HepG2 (cell line): Measurements from ENCODE around the gene NPAS2. TPM values are rescaled to one million over a fixed set of nuclear protein-coding genes. Genes with fewer than 3 reads are reported as not detected.

ENCODE experiments used
- ATF7-NPFF ChIP-seq: sonication (generic); formaldehyde crosslinking; IDR thresholded peaks from 2 replicates; pipeline ENCODE4 v1.8.1; 2023; ENCODE audit warnings: mild to moderate bottlenecking, low read depth, missing genetic modification reagents, moderate library complexity
- ERF ChIP-seq: IDR thresholded peaks from 2 replicates; pipeline ENCODE4 v1.6.1; 2018; ENCODE audit warnings: missing biosample characterization, missing genetic modification reagents
- FOXK1 ChIP-seq: sonication (generic); formaldehyde crosslinking; IDR thresholded peaks from 2 replicates; pipeline ENCODE4 v1.4.0; 2020; ENCODE audit warnings: low read depth, missing genetic modification reagents, borderline replicate concordance
- NBN ChIP-seq: fragments of 450-650 bp; conservative IDR thresholded peaks from 2 replicates; pipeline ENCODE4 v1.6.1; 2017
- PREB ChIP-seq: sonication (generic); formaldehyde crosslinking; IDR thresholded peaks from 2 replicates; pipeline ENCODE4 v1.4.0; 2020; ENCODE audit warnings: missing genetic modification reagents
- REXO4 ChIP-seq: sonication (generic); formaldehyde crosslinking; IDR thresholded peaks from 2 replicates; pipeline ENCODE4 v1.8.0; 2022; ENCODE audit warnings: missing genetic modification reagents, mild to moderate bottlenecking, borderline replicate concordance
- ZC3H4 ChIP-seq: sonication (generic); formaldehyde crosslinking; IDR thresholded peaks from 2 replicates; pipeline ENCODE4 v1.4.0; 2020; ENCODE audit warnings: missing genetic modification reagents, borderline replicate concordance
- ZIK1 ChIP-seq: sonication (generic); formaldehyde crosslinking; IDR thresholded peaks from 2 replicates; pipeline ENCODE4 v1.5.0; 2020; ENCODE audit warnings: mild to moderate bottlenecking, low read depth, missing genetic modification reagents, borderline replicate concordance
- ZNF205 ChIP-seq: IDR thresholded peaks from 2 replicates; pipeline ENCODE4 v1.6.1; 2018; ENCODE audit warnings: missing biosample characterization, missing genetic modification reagents
- ZNF274 ChIP-seq: sonication (generic); formaldehyde crosslinking; IDR thresholded peaks from 2 replicates; pipeline ENCODE4 v1.5.1; 2020; ENCODE audit warnings: mild to moderate bottlenecking, missing genetic modification reagents
- ZNF44 ChIP-seq: sonication (generic); formaldehyde crosslinking; IDR thresholded peaks from 2 replicates; pipeline ENCODE4 v1.5.1; 2020; ENCODE audit warnings: mild to moderate bottlenecking, missing genetic modification reagents
- ZNF441 ChIP-seq: sonication (generic); formaldehyde crosslinking; IDR thresholded peaks from 2 replicates; pipeline ENCODE4 v1.7.0; 2021; ENCODE audit warnings: missing genetic modification reagents, borderline replicate concordance
- ZNF530 ChIP-seq: sonication (generic); formaldehyde crosslinking; IDR thresholded peaks from 2 replicates; pipeline ENCODE4 v1.5.0; 2020; ENCODE audit warnings: low read depth, mild to moderate bottlenecking, missing genetic modification reagents
- ZNF546 ChIP-seq: sonication (generic); formaldehyde crosslinking; conservative IDR thresholded peaks from 2 replicates; pipeline ENCODE4 v1.8.1; 2023; ENCODE audit warnings: mild to moderate bottlenecking, missing genetic modification reagents
- ZNF567 ChIP-seq: sonication (generic); formaldehyde crosslinking; IDR thresholded peaks from 2 replicates; pipeline ENCODE4 v1.8.1; 2023; ENCODE audit warnings: mild to moderate bottlenecking, missing genetic modification reagents, borderline replicate concordance
- ZNF737 ChIP-seq: sonication (generic); formaldehyde crosslinking; IDR thresholded peaks from 2 replicates; pipeline ENCODE4 v1.5.0; 2020; ENCODE audit warnings: missing genetic modification reagents, mild to moderate bottlenecking, borderline replicate concordance
- ZNF891 ChIP-seq: sonication (generic); formaldehyde crosslinking; IDR thresholded peaks from 2 replicates; pipeline ENCODE4 v1.5.0; 2020; ENCODE audit warnings: mild to moderate bottlenecking, missing genetic modification reagents
- ZSCAN31 ChIP-seq: sonication (generic); formaldehyde crosslinking; IDR thresholded peaks from 2 replicates; pipeline ENCODE4 v1.5.0; 2020; ENCODE audit warnings: low read depth, mild to moderate bottlenecking, missing genetic modification reagents
- polyA plus RNA-seq, 8 experiments: library from polyadenylated mRNA; depleted of rRNA in 3 of 8; stranded (reverse) in 7 of 8; unstranded in 1 of 8; fragments of >200 nt; fragmentation: Illumina TruSeq in 4 of 8; extraction: Trizol in 4 of 8; gene quantifications; 2 replicates each; pipeline versions ENCODE4 v1.2.1 to v1.2.3, GENCODE V29; 2011 to 2016; ENCODE audit warnings: low read depth in 4 of 8, missing spikeins in 1 of 8, mixed read lengths in 1 of 8; ENCODE audit not compliant: insufficient read depth in 1 of 8
- total RNA-seq, 5 experiments: library from RNA; depleted of rRNA; stranded (reverse); fragments of >200 nt; fragmentation: Illumina TruSeq; extraction: Trizol; gene quantifications; 2 replicates each; pipeline ENCODE4 v1.2.3, GENCODE V29; 2016; ENCODE audit warnings: low read depth in 1 of 5
- TF ChIP-seq, protein P1 (sequence below): sonication (generic); formaldehyde crosslinking; IDR thresholded peaks from 2 replicates; pipeline ENCODE4 v1.4.0; 2020; ENCODE audit warnings: missing genetic modification reagents, mild to moderate bottlenecking, borderline replicate concordance
- TF ChIP-seq, protein P2 (sequence below): IDR thresholded peaks from 2 replicates; pipeline ENCODE4 v1.6.1; 2016; ENCODE audit warnings: low read depth, missing genetic modification reagents, missing compliant biosample characterization

Gene NPAS2
- total and polyA plus RNA-seq, 2 of the 13 experiments (the other 11 are each of a cell fraction or from before 2014, with no cell fraction given): 14.8 to 37.5 TPM

- TF ChIP-seq, protein P1, sequence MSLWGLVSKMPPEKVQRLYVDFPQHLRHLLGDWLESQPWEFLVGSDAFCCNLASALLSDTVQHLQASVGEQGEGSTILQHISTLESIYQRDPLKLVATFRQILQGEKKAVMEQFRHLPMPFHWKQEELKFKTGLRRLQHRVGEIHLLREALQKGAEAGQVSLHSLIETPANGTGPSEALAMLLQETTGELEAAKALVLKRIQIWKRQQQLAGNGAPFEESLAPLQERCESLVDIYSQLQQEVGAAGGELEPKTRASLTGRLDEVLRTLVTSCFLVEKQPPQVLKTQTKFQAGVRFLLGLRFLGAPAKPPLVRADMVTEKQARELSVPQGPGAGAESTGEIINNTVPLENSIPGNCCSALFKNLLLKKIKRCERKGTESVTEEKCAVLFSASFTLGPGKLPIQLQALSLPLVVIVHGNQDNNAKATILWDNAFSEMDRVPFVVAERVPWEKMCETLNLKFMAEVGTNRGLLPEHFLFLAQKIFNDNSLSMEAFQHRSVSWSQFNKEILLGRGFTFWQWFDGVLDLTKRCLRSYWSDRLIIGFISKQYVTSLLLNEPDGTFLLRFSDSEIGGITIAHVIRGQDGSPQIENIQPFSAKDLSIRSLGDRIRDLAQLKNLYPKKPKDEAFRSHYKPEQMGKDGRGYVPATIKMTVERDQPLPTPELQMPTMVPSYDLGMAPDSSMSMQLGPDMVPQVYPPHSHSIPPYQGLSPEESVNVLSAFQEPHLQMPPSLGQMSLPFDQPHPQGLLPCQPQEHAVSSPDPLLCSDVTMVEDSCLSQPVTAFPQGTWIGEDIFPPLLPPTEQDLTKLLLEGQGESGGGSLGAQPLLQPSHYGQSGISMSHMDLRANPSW: no peak
- no peak for TF ChIP-seq ZIK1 (CRISPR knock-in tag)
- TF ChIP-seq FOXK1 (CRISPR knock-in tag): peak; percentile 88; the same call in 1 of the 2 replicates
- 0 out of 2 replicates have a peak, but pooled peaks have one; percentile 42 for TF ChIP-seq ZNF205 (CRISPR knock-in tag)
- TF ChIP-seq REXO4: no peak
- no peak for TF ChIP-seq ZNF891
- no peak for TF ChIP-seq NBN
- TF ChIP-seq ZNF44 (CRISPR knock-in tag): no peak
- TF ChIP-seq ZNF274 (CRISPR knock-in tag): no peak
- TF ChIP-seq ZNF546 (CRISPR knock-in tag): no peak
- TF ChIP-seq ZC3H4 (CRISPR knock-in tag): no peak
- TF ChIP-seq ZNF567 (CRISPR knock-in tag): no peak
- TF ChIP-seq ZNF737: no peak
- TF ChIP-seq ERF (CRISPR knock-in tag): peak; percentile 64
- TF ChIP-seq, protein P2, sequence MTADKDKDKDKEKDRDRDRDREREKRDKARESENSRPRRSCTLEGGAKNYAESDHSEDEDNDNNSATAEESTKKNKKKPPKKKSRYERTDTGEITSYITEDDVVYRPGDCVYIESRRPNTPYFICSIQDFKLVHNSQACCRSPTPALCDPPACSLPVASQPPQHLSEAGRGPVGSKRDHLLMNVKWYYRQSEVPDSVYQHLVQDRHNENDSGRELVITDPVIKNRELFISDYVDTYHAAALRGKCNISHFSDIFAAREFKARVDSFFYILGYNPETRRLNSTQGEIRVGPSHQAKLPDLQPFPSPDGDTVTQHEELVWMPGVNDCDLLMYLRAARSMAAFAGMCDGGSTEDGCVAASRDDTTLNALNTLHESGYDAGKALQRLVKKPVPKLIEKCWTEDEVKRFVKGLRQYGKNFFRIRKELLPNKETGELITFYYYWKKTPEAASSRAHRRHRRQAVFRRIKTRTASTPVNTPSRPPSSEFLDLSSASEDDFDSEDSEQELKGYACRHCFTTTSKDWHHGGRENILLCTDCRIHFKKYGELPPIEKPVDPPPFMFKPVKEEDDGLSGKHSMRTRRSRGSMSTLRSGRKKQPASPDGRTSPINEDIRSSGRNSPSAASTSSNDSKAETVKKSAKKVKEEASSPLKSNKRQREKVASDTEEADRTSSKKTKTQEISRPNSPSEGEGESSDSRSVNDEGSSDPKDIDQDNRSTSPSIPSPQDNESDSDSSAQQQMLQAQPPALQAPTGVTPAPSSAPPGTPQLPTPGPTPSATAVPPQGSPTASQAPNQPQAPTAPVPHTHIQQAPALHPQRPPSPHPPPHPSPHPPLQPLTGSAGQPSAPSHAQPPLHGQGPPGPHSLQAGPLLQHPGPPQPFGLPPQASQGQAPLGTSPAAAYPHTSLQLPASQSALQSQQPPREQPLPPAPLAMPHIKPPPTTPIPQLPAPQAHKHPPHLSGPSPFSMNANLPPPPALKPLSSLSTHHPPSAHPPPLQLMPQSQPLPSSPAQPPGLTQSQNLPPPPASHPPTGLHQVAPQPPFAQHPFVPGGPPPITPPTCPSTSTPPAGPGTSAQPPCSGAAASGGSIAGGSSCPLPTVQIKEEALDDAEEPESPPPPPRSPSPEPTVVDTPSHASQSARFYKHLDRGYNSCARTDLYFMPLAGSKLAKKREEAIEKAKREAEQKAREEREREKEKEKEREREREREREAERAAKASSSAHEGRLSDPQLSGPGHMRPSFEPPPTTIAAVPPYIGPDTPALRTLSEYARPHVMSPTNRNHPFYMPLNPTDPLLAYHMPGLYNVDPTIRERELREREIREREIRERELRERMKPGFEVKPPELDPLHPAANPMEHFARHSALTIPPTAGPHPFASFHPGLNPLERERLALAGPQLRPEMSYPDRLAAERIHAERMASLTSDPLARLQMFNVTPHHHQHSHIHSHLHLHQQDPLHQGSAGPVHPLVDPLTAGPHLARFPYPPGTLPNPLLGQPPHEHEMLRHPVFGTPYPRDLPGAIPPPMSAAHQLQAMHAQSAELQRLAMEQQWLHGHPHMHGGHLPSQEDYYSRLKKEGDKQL: peak; percentile 47
- no peak for TF ChIP-seq ZSCAN31
- no peak for TF ChIP-seq ZNF530 (CRISPR knock-in tag)
- no peak for TF ChIP-seq PREB
- TF ChIP-seq ATF7-NPFF (CRISPR knock-in tag): no peak
- TF ChIP-seq ZNF441 (CRISPR knock-in tag): no peak
Observed at GRCh38 chr2:100882645-100883613, 63.0 kb downstream of the NPAS2 start (continued).
